ENCODE data around the gene SLC29A2. TPM values are rescaled to one million over a fixed set of nuclear protein-coding genes. Genes with fewer than 3 reads are reported as not detected.
"Not testable (repeated sequence)": the region's sequence is repeated elsewhere in the genome, so short reads cannot be mapped to it uniquely, and the experiment has no call there.

The SLC29A2 gene
- total and polyA plus RNA-seq, 2 donors: 1.1 to 2.1 TPM

DNA sequence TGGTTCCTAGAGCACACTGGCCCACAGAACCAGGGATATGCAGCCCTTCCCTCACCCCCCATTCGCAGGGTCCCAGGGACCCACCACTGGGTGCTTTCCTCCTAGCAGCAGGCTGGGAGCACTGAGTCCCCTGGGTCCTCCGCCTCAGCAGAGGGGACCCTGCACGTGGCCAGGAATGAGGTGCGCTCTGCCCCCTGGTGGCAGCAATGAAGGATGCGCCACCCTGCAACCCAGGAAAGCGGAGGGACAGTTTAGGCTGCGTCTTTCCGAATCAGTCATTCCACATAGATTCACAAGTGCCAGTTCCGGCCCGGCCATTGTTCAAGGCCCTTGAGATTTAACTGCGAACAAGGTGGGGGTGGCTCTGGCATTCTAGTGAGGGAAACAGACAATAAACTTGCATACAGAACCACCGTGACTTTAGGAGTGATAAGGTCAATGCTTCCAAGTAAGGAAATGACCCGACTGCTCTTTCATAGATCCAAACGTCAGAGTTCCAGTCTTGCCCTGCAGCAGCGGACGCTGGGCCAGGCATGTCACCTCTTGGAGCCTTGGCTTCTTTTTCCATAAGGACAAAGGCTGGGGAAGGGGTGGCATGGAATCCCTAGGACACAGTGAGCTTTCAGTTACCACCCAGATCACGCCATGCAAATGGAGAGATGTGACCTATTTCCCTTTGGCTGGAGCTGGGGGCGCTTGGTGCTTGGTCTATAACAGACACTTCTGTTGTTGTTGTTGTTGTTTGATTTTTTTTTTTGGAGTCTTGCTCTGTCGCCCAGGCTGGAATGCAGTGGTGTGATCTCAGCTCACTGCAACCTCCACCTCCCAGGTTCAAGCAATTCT lies 43.0 kb downstream of the SLC29A2 start:
- no peak overlapping the region for H3K4me3 ChIP-seq (ENCODE audit: low read depth, low read length)
- DNase-seq (ENCODE audit: extremely low spot score): no peak
- H3K36me3 ChIP-seq (ENCODE audit: insufficient read depth): peaks cover 3% of the 10 kb centered on the region
- H3K4me1 ChIP-seq (ENCODE audit: insufficient read depth): no peaks in the 10 kb centered on the region
- H3K27ac ChIP-seq (ENCODE audit: low read depth): no peak overlapping the region
- WGBS: 12% methylated on average over 19 of the region's 19 CpGs

DNA sequence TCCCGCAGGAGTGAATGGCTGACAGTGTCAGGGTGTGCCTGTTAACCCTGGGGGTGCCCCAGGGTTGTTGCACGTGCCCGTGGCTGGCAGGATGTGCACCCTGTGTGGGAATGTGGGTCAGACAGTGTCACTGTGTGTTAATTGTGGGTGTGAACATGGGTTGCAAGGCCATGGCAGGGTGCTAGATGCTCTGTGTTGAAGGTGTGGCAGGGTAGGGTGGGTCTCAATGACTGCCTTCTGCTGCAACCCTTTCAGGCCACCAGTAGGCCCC lies 43.6 kb downstream of the SLC29A2 start:
- no peak for DNase-seq (ENCODE audit: extremely low spot score)
- WGBS: 71% methylated on average over 3 of the region's 3 CpGs
- no peak overlapping the region for H3K4me3 ChIP-seq (ENCODE audit: low read depth, low read length)
- H3K36me3 ChIP-seq (ENCODE audit: insufficient read depth): peaks cover 3% of the 10 kb centered on the region
- H3K4me1 ChIP-seq (ENCODE audit: insufficient read depth): no peaks in the 10 kb centered on the region
- H3K27ac ChIP-seq (ENCODE audit: low read depth): no peak overlapping the region

GRCh38 chr11:66327171-66328030 lies 44.2 kb downstream of the SLC29A2 start:
- no peak for DNase-seq (ENCODE audit: extremely low spot score)
- Histone ChIP-seq H3K27ac (ENCODE audit: low read depth) (no peak overlapping the region), H3K4me3 (ENCODE audit: low read depth, low read length) (no peak overlapping the region), H3K36me3 (ENCODE audit: insufficient read depth) (no peaks in the 10 kb centered on the region), H3K4me1 (ENCODE audit: insufficient read depth) (no peaks in the 10 kb centered on the region)
- WGBS: 75% methylated on average over 10 of the region's 10 CpGs

DNA sequence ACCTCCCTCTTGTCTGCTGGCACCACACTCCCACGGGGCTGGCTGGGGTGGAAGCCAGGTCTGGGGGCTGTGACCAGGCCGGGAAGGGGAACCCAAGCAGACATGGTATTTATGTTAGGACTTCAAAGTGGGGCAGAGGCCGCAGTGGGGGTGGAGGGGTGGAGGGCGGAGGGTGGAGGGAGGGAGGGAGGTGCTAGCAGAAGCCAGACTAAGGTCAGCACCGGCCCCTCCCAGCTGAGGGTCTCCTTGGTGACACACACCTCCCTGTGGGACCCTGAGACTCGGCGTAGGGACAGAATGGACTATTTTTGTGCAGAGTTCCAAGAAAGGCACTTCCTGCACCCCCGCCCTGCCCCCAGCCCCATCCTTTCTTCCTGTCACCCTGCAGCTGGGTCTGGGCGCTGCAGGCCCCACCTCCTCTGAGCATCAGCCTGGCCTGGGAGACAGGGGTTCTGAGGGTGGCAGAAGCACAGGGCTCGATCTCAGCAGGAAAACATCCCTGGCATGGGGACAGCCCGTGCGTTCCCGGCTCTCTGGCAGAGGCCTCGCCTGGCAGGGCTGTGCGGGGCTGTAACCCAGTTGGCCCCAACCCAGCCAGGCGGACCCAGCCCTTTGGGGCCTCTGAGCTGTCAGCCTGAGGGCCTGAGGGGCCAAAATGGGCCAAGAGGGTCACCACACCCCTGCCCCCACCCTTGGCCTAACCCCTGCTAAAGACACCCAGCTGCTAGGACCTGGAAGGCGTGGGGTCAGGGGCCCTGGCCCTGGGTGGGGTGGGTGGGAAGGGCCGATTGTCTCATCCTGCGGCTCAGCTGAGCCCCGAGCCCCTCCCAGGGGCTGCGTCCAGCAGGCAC lies 45.1 kb downstream of the SLC29A2 start:
- 28% methylated on average over 21 of the region's 21 CpGs for WGBS
- Histone ChIP-seq H3K4me1 (ENCODE audit: insufficient read depth) (no peaks in the 10 kb centered on the region), H3K4me3 (ENCODE audit: low read depth, low read length) (no peak overlapping the region), H3K27ac (ENCODE audit: low read depth) (no peak overlapping the region), H3K36me3 (ENCODE audit: insufficient read depth) (no peaks in the 10 kb centered on the region)
- no peak for DNase-seq (ENCODE audit: extremely low spot score)

DNA sequence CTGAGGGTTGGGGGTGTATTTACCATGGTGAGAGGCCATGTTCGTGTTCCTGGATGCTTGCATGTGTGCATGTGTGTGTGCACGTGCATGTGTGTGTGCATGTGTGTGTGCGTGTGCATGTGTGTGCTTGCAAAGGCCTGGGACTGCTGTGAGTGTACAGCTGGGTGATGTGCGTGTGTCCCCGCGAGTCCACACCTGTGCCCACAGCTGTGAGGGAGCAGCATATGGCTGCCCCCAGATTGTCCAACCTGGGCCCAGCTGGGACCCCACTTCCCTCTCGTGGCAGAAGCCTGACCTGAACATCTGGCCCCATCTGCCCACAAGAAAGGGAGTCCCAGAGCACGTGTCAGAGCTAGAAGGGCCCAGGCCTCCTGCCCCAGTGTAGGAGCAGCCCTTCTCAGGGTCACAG lies 46.3 kb downstream of the SLC29A2 start:
- no peaks in the 10 kb centered on the region for H3K4me1 ChIP-seq (ENCODE audit: insufficient read depth)
- H3K27ac ChIP-seq (ENCODE audit: low read depth): no peak overlapping the region
- WGBS: 72% methylated on average over 8 of the region's 8 CpGs
- no peak for DNase-seq (ENCODE audit: extremely low spot score)
- H3K4me3 ChIP-seq (ENCODE audit: low read depth, low read length): no peak overlapping the region
- no peaks in the 10 kb centered on the region for H3K36me3 ChIP-seq (ENCODE audit: insufficient read depth)

- 53% methylated on average over 10 of the region's 10 CpGs for WGBS
- H3K27ac ChIP-seq (ENCODE audit: low read depth): no peak overlapping the region
- no peaks in the 10 kb centered on the region for H3K36me3 ChIP-seq (ENCODE audit: insufficient read depth)
- no peak overlapping the region for H3K4me3 ChIP-seq (ENCODE audit: low read depth, low read length)
- DNase-seq (ENCODE audit: extremely low spot score): no peak
- no peaks in the 10 kb centered on the region for H3K4me1 ChIP-seq (ENCODE audit: insufficient read depth)
Observed at GRCh38 chr11:66324664-66325063, 46.9 kb downstream of the SLC29A2 start.

DNA sequence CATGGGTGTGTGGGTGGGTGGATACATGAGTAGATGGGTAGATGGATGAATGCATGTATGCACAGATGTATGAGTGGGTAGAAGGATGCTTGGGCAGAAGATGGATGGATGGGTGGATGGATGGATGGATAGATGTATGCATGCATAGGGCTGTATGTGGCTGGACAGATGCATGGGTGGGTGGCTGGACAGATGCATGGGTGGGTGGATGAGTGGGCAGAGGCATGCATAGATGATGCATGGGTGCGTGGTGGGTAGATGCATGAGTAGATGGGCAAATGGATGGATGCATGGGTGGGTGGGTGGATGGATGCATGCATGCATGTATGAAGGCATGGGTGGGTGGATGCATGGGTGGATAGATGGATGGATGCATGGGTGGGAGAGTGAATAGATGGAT lies 47.9 kb downstream of the SLC29A2 start:
- DNase-seq (ENCODE audit: extremely low spot score): no peak
- H3K4me1 ChIP-seq (ENCODE audit: insufficient read depth): no peaks in the 10 kb centered on the region

DNA sequence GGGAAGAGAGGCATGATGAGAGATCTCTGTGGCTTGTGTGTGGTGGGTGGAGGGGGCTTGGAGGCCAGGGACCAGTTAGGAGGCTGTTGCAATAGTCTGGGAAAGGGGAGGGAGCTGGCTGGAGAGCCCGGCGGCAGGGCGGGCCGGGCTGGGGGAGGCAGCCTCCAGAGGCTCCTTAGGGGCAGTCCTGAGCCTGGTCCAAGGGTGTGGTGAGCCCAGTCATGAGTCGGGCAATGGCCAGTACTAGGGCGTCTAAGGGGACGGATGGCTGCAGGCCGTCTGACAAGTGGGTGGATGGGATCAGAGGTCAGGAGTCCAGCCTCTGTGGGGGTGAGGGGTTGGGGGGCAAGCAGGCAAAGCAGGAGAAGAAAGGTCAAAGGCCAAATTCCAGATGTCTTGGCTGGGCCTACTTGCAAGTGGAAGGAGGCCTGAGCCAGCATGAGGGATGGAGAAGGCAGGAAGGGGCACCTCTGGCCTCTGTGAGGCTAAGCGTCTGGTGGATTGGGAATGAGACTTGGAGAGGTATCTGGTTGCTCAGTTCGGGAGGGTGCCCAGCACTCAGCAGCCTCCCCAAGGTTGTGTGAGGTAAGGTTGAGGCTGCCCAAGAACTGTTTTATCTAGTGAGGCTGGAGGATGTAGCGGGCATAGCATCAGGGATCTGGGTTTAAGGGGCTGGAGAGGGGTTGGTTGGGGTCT lies 48.7 kb downstream of the SLC29A2 start:
- no peaks in the 10 kb centered on the region for H3K4me1 ChIP-seq (ENCODE audit: insufficient read depth)
- no peak overlapping the region for H3K27ac ChIP-seq (ENCODE audit: low read depth)
- 71% methylated on average over 11 of the region's 11 CpGs for WGBS
- no peak overlapping the region for H3K4me3 ChIP-seq (ENCODE audit: low read depth, low read length)
- no peaks in the 10 kb centered on the region for H3K36me3 ChIP-seq (ENCODE audit: insufficient read depth)
- DNase-seq (ENCODE audit: extremely low spot score): no peak

More for the DNA sequence above, 47.9 kb downstream of the SLC29A2 start:
- Histone ChIP-seq H3K4me3 (ENCODE audit: low read depth, low read length) (no peak overlapping the region), H3K36me3 (ENCODE audit: insufficient read depth) (no peaks in the 10 kb centered on the region), H3K27ac (ENCODE audit: low read depth) (no peak overlapping the region)
- WGBS: 98% methylated on average over 1 of the region's 1 CpG

DNA sequence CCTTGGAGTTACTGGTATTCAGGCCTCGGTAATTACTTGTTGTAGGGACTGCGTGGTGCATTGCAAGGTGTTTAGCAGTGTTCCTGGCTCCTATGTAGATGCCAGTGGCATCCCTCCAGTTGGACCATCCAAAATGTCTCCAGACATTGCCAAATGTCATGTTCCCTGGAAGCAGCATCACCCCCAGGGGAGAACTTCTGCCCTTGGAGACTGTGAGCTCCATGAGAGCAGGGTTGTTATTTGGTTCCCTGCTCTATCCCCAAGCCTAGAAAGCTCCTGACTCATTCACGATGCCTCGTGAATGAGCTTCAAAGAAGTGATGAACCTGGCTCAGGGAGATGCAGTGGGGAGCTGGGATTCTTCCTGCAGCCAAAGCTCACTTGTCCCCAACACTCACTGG lies 50.0 kb downstream of the SLC29A2 start:
- Histone ChIP-seq H3K4me1 (ENCODE audit: insufficient read depth) (no peaks in the 10 kb centered on the region), H3K27ac (ENCODE audit: low read depth) (no peak overlapping the region)
- 85% methylated on average over 4 of the region's 4 CpGs for WGBS

GRCh38 chr11:66320748-66321147 lies 50.8 kb downstream of the SLC29A2 start:
- H3K4me3 ChIP-seq (ENCODE audit: low read depth, low read length); H3K4me1 ChIP-seq (ENCODE audit: insufficient read depth); H3K27ac ChIP-seq (ENCODE audit: low read depth); DNase-seq (ENCODE audit: extremely low spot score); H3K36me3 ChIP-seq (ENCODE audit: insufficient read depth): not testable (repeated sequence)
- 90% methylated on average over 6 of the region's 6 CpGs for WGBS

More for the DNA sequence above, 50.0 kb downstream of the SLC29A2 start:
- DNase-seq (ENCODE audit: extremely low spot score): no peak
- H3K4me3 ChIP-seq (ENCODE audit: low read depth, low read length): no peak overlapping the region
- no peaks in the 10 kb centered on the region for H3K36me3 ChIP-seq (ENCODE audit: insufficient read depth)

DNA sequence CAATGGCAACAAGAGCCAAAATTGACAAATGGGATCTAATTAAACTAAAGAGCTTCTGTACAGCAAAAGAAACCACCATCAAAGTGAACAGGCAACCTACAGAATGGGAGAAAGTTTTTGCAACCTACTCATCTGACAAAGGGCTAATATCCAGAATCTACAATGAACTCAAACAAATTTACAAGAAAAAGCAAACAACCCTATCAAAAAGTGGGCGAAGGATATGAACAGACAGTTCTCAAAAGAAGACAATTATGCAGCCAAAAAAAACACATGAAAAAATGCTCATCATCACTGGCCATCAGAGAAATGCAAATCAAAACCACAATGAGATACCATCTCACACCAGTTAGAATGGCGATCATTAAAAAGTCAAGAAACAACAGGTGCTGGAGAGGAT lies 51.3 kb downstream of the SLC29A2 start:
- not testable (repeated sequence) for H3K4me3 ChIP-seq (ENCODE audit: low read depth, low read length); H3K27ac ChIP-seq (ENCODE audit: low read depth); H3K36me3 ChIP-seq (ENCODE audit: insufficient read depth); DNase-seq (ENCODE audit: extremely low spot score); H3K4me1 ChIP-seq (ENCODE audit: insufficient read depth)
- 100% methylated on average over 1 of the region's 2 CpGs for WGBS

GRCh38 chr11:66318600-66318970 lies 53.0 kb downstream of the SLC29A2 start:
- no peak overlapping the region for H3K4me3 ChIP-seq (ENCODE audit: low read depth, low read length)
- no peaks in the 10 kb centered on the region for H3K36me3 ChIP-seq (ENCODE audit: insufficient read depth)
- 66% methylated on average over 3 of the region's 3 CpGs for WGBS
- no peak overlapping the region for H3K27ac ChIP-seq (ENCODE audit: low read depth)
- no peaks in the 10 kb centered on the region for H3K4me1 ChIP-seq (ENCODE audit: insufficient read depth)
- no peak for DNase-seq (ENCODE audit: extremely low spot score)
